Progenitor cell of endocrine pancreas (in vitro differentiated cells): Measurements from ENCODE around the gene CUL5. TPM values are rescaled to one million over a fixed set of nuclear protein-coding genes. Genes with fewer than 3 reads are reported as not detected.

ENCODE experiments used
- DNase-seq: peaks from one replicate; pipeline ENCODE4 v3.0.0; 2021; ENCODE audit warnings: low spot score; ENCODE audit not compliant: unreplicated experiment
- H3K27ac Mint-ChIP-seq: 2 replicates; pipeline ENCODE4 v1.8.0; 2021; ENCODE audit warnings: mild to moderate bottlenecking, moderate library complexity, mixed read lengths
- H3K27me3 Mint-ChIP-seq: 2 replicates; pipeline ENCODE4 v1.8.0; 2021; ENCODE audit warnings: mixed read lengths
- H3K36me3 Mint-ChIP-seq: 2 replicates; pipeline ENCODE4 v1.8.0; 2022; ENCODE audit warnings: mixed read lengths; ENCODE audit not compliant: insufficient read depth
- H3K4me1 Mint-ChIP-seq: 2 replicates; pipeline ENCODE4 v1.8.0; 2021; ENCODE audit warnings: low read depth, mixed read lengths
- H3K4me3 Mint-ChIP-seq: 2 replicates; pipeline ENCODE4 v1.8.0; 2021; ENCODE audit warnings: low read depth, mild to moderate bottlenecking, moderate library complexity, mixed read lengths
- H3K9me3 Mint-ChIP-seq: 2 replicates; pipeline ENCODE4 v1.8.0; 2021; ENCODE audit warnings: low read depth, mixed read lengths
- total RNA-seq: library from RNA; stranded (reverse); gene quantifications from 2 replicates; pipeline ENCODE4 v1.2.1, GENCODE V29; 2021
- TF ChIP-seq, protein P1 (sequence below): fragments of 200-600 bp; sonication (generic); IDR thresholded peaks from one replicate; pipeline ENCODE4 v1.5.0; 2021; ENCODE audit warnings: antibody characterized with exemption, mild to moderate bottlenecking; ENCODE audit not compliant: unreplicated experiment

The CUL5 gene
- total RNA-seq, 1 donor from 2014 or later = 37.9 TPM

DNA sequence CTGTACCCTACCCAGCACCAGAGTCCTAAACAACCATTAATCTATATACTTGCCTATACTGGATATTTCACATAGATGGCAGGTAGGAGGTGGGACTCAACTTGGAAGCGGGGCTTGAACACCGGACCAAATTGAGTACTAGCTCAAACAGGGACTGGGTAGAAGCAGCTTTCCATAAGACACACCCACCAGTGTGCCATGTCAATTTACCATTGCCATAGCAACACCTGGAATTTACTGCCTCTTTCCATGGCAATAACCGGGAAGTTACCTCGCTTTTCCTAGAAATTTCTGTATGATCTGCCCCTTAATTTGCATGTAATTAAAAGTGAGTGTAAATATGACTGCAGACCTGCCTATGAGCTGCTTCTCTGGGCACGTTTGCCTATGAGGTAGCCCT, 38.6 kb upstream of the CUL5 start:
- no peaks in the 10 kb centered on the region for H3K36me3 Mint-ChIP-seq
- H3K27ac Mint-ChIP-seq = no peak overlapping the region
- no peaks in the 10 kb centered on the region for H3K9me3 Mint-ChIP-seq
- H3K4me1 Mint-ChIP-seq = no peaks in the 10 kb centered on the region
- H3K27me3 Mint-ChIP-seq = no peaks in the 10 kb centered on the region
- DNase-seq = no peak
- no peak overlapping the region for H3K4me3 Mint-ChIP-seq
- TF ChIP-seq, protein P1, sequence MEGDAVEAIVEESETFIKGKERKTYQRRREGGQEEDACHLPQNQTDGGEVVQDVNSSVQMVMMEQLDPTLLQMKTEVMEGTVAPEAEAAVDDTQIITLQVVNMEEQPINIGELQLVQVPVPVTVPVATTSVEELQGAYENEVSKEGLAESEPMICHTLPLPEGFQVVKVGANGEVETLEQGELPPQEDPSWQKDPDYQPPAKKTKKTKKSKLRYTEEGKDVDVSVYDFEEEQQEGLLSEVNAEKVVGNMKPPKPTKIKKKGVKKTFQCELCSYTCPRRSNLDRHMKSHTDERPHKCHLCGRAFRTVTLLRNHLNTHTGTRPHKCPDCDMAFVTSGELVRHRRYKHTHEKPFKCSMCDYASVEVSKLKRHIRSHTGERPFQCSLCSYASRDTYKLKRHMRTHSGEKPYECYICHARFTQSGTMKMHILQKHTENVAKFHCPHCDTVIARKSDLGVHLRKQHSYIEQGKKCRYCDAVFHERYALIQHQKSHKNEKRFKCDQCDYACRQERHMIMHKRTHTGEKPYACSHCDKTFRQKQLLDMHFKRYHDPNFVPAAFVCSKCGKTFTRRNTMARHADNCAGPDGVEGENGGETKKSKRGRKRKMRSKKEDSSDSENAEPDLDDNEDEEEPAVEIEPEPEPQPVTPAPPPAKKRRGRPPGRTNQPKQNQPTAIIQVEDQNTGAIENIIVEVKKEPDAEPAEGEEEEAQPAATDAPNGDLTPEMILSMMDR = no peak

DNA sequence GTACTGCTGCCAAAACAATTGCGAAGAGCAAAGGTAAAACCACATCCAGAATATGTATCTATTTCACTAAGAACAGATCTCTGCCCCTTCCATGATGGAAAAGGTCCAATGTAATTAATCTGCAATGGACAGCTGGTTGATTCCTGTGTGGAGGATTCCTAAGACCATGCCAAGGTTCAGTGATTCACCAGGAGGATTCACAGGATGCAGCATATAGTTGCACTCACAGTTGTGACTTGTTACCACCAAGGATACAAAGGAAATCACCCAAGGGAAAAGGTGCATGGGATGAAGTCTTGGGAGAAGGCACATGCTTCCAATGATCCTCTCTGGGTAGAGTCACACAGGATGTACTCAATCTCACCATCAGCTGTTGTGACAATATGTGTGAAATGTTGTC, 35.1 kb upstream of the CUL5 start:
- TF ChIP-seq, protein P1 = no peak
- no peak for DNase-seq
- Mint-ChIP-seq H3K27ac (no peak overlapping the region), H3K4me1 (no peaks in the 10 kb centered on the region), H3K36me3 (no peaks in the 10 kb centered on the region), H3K27me3 (no peaks in the 10 kb centered on the region), H3K4me3 (no peak overlapping the region), H3K9me3 (no peaks in the 10 kb centered on the region)

DNA sequence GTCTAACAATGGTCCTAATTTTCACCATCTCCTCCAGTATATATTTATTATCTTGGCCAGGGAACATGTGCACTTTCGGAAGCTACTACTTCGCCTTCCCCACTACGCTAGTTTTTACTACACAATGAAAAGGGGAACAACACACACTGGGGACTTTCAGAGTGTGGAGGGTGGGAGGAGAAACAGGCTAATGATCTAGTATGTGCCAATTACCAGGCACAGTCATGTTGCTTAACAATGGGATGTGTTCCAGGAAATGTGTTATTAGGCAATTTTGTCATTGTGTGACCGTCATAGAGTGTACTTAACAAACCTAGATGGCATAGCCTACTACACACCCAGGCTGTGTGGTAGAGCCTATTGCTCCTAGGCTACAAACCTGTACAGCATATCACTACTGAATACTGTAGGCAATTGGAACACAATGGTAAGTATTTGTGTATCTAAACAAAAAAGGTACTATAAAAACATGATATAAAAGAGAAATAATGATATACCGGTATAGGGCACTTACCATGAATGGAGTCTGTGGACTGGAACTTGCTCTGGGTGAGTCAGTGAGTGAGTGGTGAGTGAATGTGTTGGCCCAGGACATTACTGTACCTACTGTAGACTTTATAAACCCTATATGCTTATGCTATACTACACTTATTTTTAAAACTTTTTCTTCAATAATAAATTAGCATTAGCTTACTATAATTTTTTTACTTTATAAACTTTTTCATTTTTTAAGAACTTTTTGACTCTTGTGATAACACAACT, 20.1 kb upstream of the CUL5 start:
- TF ChIP-seq, protein P1 = no peak
- Mint-ChIP-seq H3K27me3 (no peaks in the 10 kb centered on the region), H3K4me1 (no peaks in the 10 kb centered on the region), H3K36me3 (no peaks in the 10 kb centered on the region), H3K4me3 (no peak overlapping the region), H3K27ac (no peak overlapping the region), H3K9me3 (peaks cover 3% of the 10 kb centered on the region)
- no peak for DNase-seq

GRCh38 chr11:107991868-107992414, 16.8 kb upstream of the CUL5 start:
- no peak for DNase-seq
- Mint-ChIP-seq H3K36me3 (no peaks in the 10 kb centered on the region), H3K27me3 (no peaks in the 10 kb centered on the region), H3K9me3 (no peaks in the 10 kb centered on the region), H3K27ac (no peak overlapping the region), H3K4me1 (no peaks in the 10 kb centered on the region), H3K4me3 (no peak overlapping the region)
- TF ChIP-seq, protein P1 = no peak

DNA sequence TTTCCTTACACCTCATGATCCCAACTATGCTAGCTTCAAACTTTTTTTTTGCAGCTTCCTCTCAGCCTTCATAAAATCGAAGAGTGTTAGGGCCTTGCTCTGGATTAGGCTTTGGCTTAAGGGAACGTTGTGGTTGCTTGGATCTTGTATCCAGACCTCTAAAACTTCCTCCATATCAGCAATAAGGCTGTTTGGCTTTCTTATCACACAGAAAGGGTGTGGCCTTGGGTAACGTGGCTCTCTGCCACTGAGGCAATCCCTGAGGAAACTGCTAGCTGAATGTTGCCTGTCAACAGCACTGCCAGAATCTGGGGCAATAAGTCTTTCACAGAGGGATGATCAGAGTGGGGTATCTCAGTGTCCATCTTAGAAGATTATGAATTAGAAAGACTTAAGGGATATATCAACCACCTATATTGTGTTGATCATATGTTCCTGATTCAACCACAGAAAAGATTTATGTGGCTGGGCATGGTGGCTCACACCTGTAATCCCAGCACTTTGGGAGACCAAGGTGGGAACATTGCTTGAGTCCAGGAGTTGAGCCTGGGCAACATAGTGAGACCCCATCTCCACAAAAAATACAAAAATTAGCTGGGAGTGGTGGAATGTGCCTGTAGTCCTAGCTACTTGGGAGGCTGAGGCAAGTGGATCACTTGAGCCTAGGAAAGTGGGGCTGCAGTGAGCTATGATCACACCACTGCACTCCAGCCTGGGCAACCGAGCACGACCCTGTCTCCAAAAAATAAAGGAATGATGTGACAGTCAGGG, 12.5 kb upstream of the CUL5 start:
- TF ChIP-seq, protein P1 = no peak
- Mint-ChIP-seq H3K4me1 (no peaks in the 10 kb centered on the region), H3K36me3 (no peaks in the 10 kb centered on the region), H3K9me3 (no peaks in the 10 kb centered on the region), H3K27me3 (no peaks in the 10 kb centered on the region), H3K27ac (peak overlapping the region; percentile 54), H3K4me3 (no peak overlapping the region)
- DNase-seq = no peak
